Stimulated activated CD8-positive, alpha-beta memory T cell treated with anti-CD3 and anti-CD28 coated beads, Interleukin-15, amount 100 ng/mL, for 4 hours (primary cell): Measurements from ENCODE around the gene KRI1.

ENCODE experiments used
- DNase-seq, 2 donors: peaks; one replicate each; pipeline ENCODE4 v3.0.0-alpha.2; 2020; ENCODE audit warnings: low read depth in 2 of 2

Gene KRI1

DNA sequence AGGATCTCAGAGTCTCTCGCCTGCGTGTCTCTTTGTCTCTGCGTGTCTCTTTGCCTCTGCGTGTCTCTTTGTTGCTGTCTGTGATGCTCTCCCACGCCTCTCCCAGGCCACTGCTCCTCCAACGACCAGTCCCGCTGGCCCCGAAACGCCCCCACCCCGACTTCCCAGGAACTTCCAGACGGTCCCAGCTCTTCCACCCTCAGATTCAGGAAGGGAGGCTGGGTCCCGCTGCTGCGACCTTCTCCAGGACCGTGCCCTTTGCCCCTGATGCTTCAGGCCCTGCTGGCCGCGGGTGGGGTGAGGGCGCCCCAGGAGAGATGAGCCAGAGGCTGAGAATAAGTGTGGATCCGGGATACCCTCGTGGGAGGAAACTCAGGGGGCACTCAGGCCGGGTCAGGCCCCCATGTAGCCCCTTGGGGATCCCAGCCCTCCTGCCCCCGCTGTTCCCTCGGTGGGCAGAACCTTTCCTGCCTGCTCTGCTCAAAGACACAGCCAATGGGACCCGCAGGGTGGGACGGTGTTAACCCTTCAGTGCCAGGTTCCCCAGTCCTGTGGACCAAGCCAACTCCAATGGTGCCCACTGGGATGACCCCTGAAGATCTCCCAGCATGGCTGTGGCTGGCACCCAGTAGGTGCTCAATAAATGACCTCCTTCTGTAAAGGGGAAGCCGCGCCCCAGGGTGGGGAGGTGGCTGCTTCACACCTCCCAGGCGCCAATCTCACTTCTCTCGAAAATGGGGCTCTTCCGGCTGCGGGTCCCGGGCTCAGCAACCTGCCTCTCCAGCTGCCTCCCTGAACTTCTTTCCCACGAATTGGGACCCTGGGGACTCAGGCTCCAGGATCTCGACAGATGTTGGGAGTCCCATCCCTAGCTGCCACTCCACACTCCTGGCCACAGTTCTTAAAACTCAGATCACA, 47.1 kb downstream of the KRI1 start:
- DNase-seq: no peak

DNA sequence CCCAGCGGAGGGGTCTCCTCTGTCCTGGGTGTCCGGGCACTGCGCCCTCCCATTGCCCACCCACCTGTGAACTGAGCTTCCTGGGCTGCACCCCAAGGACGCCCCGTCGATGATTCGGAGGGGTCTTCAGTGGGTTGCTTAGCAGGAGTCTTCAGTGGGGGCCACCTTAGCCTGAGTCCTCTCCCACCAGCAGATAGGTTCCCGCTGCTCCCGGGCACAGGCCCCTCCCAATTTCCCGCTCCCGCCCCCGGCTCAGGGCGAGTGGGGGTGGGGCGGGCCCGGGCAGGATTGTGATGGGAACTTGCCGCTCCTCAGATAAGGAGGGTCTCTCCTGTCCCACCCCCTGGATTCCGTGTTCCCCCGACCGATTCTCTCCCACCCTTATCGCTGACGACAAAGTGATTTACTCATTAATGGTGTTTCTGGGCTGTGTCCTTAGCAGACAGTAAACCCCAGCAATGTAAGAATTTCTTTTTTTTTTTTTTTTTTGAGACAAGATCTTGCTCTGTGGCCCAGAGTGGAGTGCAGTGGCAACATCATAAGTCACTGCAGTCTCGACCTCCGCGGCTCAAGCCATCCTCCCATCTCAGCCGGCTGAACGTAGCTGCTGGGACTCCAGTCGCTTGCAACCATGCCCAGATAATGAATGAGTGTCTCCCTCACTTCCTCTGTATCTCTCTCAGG, 47.9 kb downstream of the KRI1 start:
- no peak for DNase-seq

DNA sequence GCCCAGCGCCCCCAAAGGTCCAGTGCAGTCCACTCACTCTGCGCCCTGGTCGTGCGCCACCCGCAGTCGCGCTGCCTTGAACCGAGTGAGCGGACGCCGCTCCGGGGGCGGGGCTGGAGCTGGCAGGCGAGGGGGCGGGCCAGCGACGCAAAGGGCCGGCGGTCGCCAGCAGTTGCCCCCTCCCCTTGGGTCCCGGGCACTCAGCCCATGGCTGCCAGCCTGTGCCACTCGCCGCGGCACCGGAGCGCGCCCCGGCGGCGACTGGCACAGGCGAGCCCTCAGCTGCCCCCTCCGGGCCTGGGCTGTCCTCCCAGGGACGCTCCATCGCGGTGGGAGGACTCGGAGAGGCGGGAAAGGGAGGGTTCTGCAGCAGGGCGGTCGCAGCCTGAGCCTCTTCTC, 48.5 kb downstream of the KRI1 start, which contains the start of gene S1PR5:
Gene S1PR5 (minus strand): TSS at position 87 of the 399 bp plus-strand sequence. CDS start 2,436 bp downstream, outside the sequence.
- no peak for DNase-seq

DNA sequence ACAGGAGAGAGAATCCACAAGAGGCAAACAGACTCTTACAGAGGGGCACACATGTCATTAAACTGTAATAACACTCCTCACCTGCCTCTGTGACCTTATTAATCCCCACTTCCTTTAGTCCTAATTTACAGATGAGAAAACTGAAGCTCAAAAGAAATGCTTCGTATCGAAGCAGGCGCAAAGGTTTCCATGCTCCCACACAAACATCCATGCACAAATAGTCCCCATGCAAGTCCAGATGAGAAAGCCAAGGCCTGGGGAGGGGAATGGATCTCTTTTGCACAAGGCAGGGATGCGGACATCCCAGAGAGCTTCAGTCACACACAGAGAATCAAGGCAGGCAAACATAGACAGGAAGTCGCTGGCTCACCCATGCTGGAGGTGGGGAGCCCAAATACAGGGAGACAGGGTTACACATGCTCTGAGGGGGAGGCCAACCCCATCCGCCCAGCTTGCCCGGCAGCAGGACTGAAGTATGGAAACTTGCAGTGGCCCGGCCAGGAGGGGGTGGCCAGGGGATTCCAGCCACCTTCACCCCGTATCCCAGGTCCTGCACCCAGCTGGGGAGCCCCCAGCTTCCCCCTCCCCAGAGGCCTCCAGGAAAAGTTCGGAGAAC, 49.0 kb downstream of the KRI1 start:
- no peak for DNase-seq

DNA sequence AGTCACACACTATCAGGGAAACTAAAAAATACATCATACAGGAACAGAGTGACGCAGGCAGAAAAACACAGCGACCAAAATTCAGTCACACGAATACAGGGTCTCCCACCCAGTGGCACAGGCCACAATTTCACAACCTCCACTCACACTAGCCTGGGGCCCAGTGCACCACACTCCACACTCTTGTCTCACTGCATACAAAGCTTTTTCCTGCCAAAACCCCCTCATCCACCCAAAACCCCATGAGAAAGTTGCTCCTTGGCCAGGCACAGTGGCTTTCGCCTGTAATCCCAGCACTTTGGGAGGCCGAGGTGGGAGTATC, 49.8 kb downstream of the KRI1 start:
- peak in 1 of 2 donors; percentile 26 for DNase-seq

DNA sequence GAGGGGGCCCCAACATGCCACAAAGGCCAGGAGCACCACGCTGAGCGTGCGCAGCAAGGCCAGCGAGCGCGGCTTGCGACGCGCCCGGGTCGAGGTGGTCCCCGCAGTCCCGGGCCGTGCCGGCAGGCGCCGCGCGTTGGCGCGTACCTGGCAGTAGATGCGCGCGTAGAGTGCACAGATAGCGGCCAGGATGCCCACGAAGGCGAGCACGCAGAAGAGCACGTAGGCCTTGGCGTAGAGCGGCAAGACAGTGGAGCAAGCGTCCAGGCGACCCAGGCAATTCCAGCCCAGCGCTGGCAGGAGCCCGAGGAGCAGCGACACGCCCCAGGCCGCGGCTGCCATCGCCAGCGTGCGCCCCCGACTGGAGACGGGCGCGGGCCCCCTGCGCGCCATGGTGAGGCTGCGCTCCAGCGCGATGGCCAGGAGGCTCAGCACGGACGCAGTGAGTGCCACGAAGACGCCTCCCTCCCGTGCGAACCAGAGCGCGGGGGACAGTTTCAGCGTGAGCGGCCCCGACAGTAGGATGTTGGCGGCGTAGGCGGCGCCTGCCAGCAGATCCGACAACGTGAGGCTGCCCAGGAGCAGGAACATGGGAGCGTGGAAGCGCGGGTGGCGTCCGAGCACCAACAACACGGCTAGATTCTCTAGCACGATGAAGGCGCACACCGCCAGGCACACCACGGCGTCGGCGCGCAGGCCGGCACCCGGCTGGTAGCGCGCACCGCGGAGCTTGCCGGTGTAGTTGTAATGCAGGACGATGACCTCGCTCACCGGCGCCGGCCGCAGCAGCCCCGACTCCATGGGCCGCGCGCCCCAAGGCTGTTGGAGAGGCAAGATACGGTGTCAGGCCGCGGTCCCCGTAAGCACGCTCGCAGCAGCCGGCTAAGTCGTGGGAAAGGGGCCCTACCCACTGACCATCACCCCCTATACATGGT, 51.3 kb downstream of the KRI1 start:
- no peak for DNase-seq

DNA sequence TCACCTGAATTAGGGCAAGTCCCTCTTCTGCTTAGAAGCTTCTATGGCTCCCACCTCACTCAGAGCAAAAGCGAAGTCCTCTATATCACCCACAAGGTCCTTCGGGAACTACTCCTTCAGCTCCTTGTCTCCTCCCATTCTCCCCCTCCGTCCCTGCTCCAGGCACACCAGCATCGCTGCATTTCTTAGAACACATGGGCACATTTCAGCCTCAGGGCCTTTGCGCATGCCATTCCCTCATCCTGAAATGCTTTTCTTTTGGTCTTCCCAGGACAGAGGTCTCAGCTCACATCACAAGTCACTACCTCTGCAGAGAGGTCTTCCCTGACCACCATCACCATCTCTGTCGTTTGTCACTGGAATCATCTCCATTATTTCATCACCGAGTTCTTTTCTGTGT, 52.6 kb downstream of the KRI1 start:
- DNase-seq: no peak

DNA sequence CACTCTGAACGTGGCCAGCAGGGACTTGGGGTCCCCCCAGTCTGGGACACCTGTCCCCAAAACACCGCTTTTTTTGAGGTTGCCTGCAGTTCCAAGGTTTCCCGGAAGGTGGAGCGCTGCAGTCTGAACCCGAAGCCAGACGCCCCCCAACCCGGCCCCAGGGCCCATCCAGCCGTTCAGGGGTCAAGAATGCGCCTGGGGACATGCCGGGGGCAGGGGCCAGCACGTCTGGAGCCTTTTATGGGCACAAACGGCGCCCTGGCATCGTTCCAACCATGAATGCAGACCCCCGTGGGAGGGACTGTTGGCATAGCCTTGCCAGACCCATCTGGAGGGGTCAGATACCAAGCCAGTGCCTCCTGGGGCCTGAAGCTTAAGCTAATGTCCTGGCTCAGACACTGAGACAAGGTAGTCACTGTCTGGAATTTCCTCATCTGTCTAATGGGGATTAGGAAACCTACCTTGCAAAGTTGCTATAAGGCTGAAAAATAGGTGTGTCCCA, 55.5 kb downstream of the KRI1 start:
- DNase-seq: no peak

DNA sequence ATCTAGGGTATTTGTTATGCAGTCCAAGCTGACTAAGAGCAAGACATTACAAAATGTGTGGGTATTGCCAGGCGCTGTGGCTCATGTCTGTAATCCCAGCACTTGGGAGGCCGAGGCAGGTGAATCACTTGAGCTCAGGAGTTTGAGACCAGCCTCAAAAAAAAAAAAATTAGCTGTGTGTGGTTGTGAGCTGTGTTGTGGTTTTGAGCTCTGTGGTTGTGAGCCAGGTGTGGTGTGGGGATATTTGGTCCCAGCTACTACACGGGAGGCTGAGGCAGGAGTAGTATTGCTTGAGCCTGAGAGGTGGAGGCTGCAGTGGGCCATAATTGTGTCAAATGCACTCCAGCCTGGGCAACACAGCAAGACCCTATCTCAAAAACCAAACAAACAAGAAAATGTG, 57.1 kb downstream of the KRI1 start:
- DNase-seq: no peak

DNA sequence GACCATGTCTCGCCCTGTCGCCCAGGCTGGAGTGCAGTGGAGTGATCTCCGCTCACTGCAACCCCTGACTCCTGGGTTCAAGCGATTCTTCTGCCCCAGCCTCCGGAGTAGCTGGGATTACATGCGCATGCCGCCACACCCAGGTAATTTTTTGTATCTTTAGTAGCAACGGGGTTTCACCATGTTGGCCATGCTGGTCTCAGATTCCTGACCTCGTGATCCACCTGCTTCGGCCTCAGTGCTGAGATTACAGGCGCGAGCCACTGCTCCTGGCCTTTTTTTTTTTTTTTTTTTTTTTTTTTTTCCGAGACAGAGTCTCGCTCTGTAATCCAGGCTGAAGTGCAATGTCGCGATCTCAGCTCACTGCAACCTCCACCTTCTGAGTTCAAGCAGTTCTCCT, 57.8 kb downstream of the KRI1 start:
- no peak for DNase-seq

DNA sequence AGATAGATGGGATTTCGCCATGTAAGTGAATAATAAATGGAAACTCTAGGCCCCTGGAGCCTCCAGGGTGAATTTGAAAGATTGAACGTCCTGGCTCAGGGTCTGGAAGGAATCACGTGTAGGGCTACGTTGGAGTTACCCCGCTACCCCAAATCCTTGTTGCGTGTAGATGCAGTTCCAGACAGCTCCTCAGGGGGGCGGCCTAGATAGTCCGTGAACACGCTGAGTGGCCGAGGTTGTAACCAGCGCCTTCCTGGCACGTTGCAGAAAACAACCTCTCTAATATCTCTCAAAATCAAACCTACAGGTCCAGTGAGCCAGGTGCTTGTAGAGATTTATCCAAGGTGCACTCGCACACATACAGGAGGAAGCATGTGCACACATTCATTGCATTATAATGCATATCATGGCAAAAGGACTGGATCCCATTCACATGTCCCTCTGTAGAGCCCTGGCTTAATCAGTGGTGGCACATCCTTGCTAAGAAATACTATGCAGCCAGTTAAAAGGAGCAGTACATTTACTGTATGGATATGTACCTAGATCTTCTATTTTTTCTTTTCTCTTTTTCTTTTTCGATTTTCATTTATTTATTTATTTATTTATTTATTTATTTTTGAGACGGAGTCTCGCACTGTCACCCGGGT, 60.1 kb downstream of the KRI1 start:
- peak; percentile 49 to 58 for DNase-seq
